Measurements from ENCODE around the gene OPCML. TPM values are rescaled to one million over a fixed set of nuclear protein-coding genes. Genes with fewer than 3 reads are reported as not detected.

OPCML gene
- total RNA-seq, 1 experiment from 2014 or later, result 0.07 TPM

GRCh38 chr11:133545199-133545803 lies 13.0 kb upstream of the OPCML start:
- DNase-seq (ENCODE audit: low read depth), result no peak
- in situ Hi-C loops (cut with HindIII; ENCODE audit: low pct_unique_long_range_greater_than_20kb, low sequenced_read_pairs), result no loop called here

DNA sequence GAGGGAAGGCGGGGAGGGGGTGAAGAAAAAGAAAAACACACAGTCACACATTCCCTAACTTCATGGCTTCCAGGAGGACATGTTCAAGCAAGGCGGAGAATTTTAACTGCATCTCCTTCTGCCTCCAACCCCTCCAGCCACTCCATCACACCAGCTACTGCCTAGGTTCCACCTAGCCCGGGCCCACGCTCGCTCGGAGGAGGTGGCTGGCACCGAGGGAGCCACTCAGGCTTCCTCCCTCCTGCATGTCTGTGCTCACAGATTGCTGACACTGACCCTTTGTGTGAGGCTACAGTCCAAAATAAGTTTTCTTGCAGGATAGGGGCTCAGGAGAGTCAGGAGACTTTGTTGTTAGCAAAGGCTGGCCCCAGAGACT lies 9.4 kb upstream of the OPCML start:
- no peak for DNase-seq (ENCODE audit: low read depth)
- in situ Hi-C loops (cut with HindIII; ENCODE audit: low pct_unique_long_range_greater_than_20kb, low sequenced_read_pairs), result no loop called here

DNA sequence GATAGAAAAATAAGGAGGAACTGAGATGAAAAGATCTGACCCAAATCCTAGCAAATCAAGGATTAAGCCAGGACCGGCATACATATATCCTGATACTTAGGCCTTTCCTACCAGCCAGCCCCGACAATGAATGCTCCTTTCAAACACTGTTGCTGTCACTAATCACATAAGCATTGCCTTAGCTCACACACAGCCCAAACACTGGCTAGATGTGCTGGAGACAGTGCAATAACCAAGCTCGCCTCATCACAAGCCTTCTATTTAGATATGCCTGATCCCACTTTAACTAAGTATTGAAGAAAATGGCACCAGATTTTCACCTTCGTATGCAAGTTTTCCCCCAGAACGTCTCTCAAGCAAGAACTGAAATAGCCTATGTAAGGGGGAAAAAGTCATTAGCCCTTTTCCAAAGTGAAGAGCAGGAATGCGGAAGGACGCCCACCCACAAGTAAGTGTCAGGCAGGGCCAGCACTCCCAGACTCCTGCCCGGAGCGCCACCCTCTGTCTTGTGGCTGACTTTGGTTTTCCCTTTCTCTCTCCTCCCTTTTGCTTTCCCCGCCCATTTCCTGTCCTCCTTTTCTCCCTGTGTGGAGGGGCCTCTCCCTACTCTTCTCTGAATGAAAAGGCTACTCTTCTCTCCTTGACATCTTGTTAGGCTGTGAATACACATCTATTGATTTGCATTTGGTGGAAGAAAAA lies 8.9 kb upstream of the OPCML start:
- in situ Hi-C loops (cut with HindIII; ENCODE audit: low pct_unique_long_range_greater_than_20kb, low sequenced_read_pairs), result no loop called here
- DNase-seq (ENCODE audit: low read depth), result no peak

DNA sequence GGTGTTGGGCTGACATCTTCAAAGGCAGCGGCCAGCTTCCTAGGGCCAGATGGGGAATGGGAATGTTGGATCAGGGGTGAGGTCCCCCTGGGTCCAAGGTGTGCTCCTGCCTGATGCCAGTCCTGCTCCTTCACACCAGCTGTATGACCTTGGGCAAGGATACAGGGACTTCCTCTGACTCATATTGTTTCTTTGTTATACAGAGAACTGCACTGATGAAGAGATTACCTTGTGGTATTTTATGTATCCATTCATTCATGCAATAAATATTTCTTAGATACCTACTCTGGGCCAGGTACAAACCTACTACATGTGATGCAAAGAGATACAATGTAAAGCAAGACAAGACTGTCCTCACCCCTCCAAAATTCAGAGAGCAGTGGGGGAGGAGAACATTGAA lies 3.9 kb upstream of the OPCML start:
- DNase-seq (ENCODE audit: low read depth), result no peak
- in situ Hi-C loops (cut with HindIII; ENCODE audit: low pct_unique_long_range_greater_than_20kb, low sequenced_read_pairs), result no loop called here

- DNase-seq (ENCODE audit: low read depth), result no peak
- in situ Hi-C loops (cut with HindIII; ENCODE audit: low pct_unique_long_range_greater_than_20kb, low sequenced_read_pairs), result no loop called here
Measured at GRCh38 chr11:133533205-133533604, 904 bp upstream of the OPCML start.

DNA sequence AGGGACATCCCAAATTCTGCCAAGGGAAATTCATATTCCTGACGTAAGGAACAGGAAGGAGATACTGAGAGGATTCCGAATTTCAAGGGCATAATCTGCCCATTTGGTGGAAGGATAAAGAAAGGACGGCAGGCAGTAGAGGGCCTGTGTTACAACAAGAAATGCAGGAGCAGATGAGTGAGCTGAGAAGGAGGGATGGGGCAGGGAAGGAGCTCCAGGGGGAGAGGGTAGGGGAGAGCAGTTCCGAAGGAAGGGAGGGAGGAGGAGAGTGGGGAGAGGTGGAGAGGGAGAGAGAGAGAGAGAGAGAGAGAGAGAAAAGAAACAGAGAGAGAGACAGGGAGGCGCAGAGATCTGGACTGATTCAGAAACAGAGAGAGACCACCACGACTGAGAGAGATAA lies 843 bp downstream of the OPCML start:
- DNase-seq (ENCODE audit: low read depth), result no peak
- in situ Hi-C loops (cut with HindIII; ENCODE audit: low pct_unique_long_range_greater_than_20kb, low sequenced_read_pairs), result no loop called here

DNA sequence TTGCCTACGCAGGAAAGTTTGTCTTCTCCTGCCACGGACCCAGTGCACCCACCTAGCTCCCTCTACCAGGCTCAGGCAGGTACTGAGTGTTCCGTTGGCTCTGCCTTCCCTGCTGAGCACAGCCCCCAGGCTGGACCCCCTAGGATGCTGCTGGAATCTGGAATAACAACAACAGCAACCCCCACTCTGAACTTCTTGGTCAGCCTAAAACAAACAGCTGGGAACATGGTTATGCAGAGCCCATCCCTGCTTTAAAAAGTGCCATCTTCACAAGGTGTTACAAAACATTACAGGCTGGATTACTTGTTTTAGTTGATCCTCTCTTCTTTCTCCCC lies 1.8 kb downstream of the OPCML start:
- DNase-seq (ENCODE audit: low read depth), result no peak
- in situ Hi-C loops (cut with HindIII; ENCODE audit: low pct_unique_long_range_greater_than_20kb, low sequenced_read_pairs), result no loop called here

- DNase-seq (ENCODE audit: low read depth), result no peak
- in situ Hi-C loops (cut with HindIII; ENCODE audit: low pct_unique_long_range_greater_than_20kb, low sequenced_read_pairs), result no loop called here
Measured at GRCh38 chr11:133529807-133530500, 2.3 kb downstream of the OPCML start.

DNA sequence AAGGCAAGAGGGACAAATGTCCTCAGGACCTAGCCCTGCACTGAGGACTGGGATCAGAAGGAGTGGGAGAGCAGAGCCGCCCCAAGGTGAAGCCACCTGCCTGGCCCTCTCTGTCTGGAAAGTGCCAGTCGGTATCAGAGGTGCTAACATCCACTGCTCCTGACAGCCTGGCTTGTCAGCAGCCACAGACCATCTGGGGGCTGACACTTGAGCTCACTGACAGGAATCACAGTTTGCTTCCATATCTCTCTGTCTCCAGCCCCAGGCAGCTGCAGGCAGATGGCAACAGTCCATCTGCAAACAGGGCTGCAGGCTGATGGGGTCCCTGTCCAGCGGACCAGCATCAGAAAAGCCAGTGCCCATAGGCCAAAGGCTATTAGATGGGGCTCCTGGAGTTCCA lies 5.5 kb downstream of the OPCML start:
- no peak for DNase-seq (ENCODE audit: low read depth)
- in situ Hi-C loops (cut with HindIII; ENCODE audit: low pct_unique_long_range_greater_than_20kb, low sequenced_read_pairs), result no loop called here

DNA sequence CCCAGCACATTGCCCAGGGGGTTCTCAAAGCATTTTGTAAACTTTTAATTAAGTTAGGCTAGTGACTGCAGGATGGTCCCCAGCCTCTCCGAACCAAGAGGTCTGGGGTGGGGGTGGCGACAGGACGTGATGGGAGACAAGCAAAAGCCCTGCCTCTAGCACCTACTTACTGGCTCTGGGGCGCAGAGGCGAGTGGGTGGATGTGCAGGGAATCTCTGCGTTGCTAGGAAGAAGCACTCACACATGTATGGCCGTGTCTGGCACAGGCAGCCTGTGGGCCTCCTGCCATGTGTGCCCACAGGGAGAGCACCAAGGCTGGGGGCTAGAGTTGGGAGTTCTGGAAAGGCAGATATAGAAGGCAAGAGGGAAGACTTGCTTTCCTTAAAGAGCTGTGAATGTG lies 6.3 kb downstream of the OPCML start:
- DNase-seq (ENCODE audit: low read depth), result no peak
- in situ Hi-C loops (cut with HindIII; ENCODE audit: low pct_unique_long_range_greater_than_20kb, low sequenced_read_pairs), result no loop called here

DNA sequence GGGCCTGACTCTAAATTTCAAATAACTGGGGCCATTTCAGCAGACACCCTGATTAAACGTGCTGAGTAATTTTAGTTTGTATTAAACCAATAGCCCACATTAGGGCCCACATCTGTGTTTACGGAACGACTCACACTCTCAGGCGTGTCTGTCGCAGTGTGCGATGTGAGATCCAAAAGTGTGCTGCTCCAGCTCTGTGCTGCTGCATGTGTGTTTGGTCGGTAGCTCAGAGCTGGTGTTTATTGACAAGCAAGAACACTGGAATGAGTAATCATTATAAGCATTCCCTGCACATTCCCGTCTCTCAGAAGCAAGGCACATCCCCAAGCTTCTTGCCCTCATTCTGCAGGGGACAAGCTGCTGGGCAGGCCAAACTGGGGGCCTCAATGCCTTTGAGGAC lies 7.8 kb downstream of the OPCML start:
- in situ Hi-C loops (cut with HindIII; ENCODE audit: low pct_unique_long_range_greater_than_20kb, low sequenced_read_pairs), result no loop called here
- no peak for DNase-seq (ENCODE audit: low read depth)

DNA sequence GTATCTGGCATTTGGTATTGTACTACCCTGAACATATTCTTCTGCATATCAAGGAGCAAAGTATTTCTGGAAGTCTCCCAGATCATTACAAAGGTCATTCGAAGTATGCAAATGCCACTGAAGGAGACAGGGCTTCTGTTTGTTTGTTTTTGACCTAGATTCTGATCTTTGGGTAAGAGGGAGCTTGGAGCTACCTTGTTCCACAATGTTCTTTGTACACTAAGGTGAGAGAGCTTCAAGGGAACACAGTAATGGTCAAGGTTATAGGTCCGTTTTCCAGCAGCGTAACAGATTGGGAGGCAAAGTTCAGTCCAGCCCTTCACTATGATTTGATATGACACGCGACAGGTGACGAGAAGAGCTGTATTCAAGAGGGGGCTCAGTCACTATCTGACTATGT lies 10.0 kb downstream of the OPCML start:
- in situ Hi-C loops (cut with HindIII; ENCODE audit: low pct_unique_long_range_greater_than_20kb, low sequenced_read_pairs), result no loop called here
- DNase-seq (ENCODE audit: low read depth), result no peak

- DNase-seq (ENCODE audit: low read depth), result no peak
- in situ Hi-C loops (cut with HindIII; ENCODE audit: low pct_unique_long_range_greater_than_20kb, low sequenced_read_pairs), result no loop called here
Measured at GRCh38 chr11:133521502-133521901, 10.8 kb downstream of the OPCML start.

- no peak for DNase-seq (ENCODE audit: low read depth)
- in situ Hi-C loops (cut with HindIII; ENCODE audit: low pct_unique_long_range_greater_than_20kb, low sequenced_read_pairs), result no loop called here
Measured at GRCh38 chr11:133520707-133521106, 11.6 kb downstream of the OPCML start.

DNA sequence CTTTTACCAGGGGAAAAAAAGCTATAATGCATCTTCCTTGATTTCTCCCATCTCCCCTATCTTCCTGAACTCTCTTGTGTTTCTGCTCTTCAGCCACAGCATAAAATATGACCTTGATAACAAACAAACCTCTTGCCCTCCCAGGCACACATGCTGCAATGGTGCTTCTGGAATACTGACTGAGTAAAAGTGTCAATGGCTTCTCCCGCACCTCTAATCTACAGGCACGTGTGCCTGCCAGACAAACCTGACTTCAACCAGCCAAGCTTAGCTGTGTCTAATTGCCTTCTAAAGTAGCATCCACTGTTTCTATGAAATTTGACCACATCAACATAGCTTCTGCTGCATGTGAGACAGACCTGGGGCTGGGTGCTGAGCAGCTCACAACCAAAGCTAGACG lies 12.7 kb downstream of the OPCML start:
- DNase-seq (ENCODE audit: low read depth), result no peak
- in situ Hi-C loops (cut with HindIII; ENCODE audit: low pct_unique_long_range_greater_than_20kb, low sequenced_read_pairs), result no loop called here

DNA sequence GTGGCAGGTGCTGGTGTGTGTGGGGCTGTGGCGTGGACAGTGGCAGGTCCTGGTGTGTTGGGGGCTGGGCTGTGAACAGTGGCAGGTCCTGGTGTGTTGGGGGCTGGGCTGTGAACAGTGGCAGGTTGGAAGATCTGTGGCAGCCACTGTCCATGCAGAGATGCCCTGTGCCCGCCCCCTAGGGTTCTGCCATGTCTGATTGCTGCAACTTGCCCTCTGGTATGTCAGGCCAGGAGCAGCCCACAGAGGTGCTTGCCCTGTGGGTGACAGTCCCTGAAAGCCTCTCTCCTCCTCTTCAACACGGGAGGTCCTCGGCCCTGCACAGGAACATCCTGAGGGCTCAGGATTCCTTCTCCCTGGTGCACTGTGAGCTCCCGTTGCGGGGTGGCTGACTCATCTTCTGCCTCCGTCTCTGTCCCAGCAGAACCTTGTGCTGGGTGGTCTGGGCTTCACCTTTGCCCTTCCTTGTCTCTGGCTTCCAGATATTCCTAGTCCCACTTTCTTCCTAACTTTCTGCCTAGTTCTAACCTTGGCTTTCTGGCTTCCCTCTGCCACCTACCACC lies 13.5 kb downstream of the OPCML start:
- in situ Hi-C loops (cut with HindIII; ENCODE audit: low pct_unique_long_range_greater_than_20kb, low sequenced_read_pairs), result no loop called here
- no peak for DNase-seq (ENCODE audit: low read depth)

GRCh38 chr11:133516845-133517244 lies 15.5 kb downstream of the OPCML start:
- DNase-seq (ENCODE audit: low read depth), result no peak
- in situ Hi-C loops (cut with HindIII; ENCODE audit: low pct_unique_long_range_greater_than_20kb, low sequenced_read_pairs), result no loop called here

DNA sequence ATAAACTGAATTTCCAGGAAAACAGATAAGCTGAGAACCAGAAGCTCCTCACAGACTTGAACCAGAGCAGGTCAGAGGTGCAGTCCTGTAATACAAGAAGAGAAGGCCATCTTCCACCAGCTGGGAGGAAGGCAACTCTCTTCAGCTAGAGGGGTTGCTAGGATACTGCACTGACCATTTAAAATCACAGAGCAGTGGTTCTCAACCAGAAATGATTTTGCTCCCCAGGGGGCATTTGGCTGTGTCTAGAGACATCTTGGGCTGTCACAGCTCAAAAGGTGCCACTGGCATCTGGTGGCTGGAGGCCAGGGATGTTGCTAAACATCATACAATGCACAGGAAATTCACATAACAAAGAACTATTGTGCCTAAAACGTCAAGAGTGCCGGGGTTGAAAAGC lies 17.2 kb downstream of the OPCML start:
- in situ Hi-C loops (cut with HindIII; ENCODE audit: low pct_unique_long_range_greater_than_20kb, low sequenced_read_pairs), result no loop called here
- DNase-seq (ENCODE audit: low read depth), result no peak

- in situ Hi-C loops (cut with HindIII; ENCODE audit: low pct_unique_long_range_greater_than_20kb, low sequenced_read_pairs), result no loop called here
- DNase-seq (ENCODE audit: low read depth), result no peak
Measured at GRCh38 chr11:133509924-133510697, 22.2 kb downstream of the OPCML start.
